Large intestine (tissue), 3 donors: Measurements from ENCODE around the gene GPR101. TPM values are rescaled to one million over a fixed set of nuclear protein-coding genes. Genes with fewer than 3 reads are reported as not detected.
"Not testable (repeated sequence)": the region's sequence is repeated elsewhere in the genome, so short reads cannot be mapped to it uniquely, and the experiment has no call there.

ENCODE experiments used
- DNase-seq, 2 donors: peaks; one replicate each; pipeline versions ENCODE4 v3.0.0 to v3.0.0-alpha.2; 2013
- H3K27ac ChIP-seq: one replicate; pipeline ENCODE4 v1.5.1; 2013; ENCODE audit warnings: low read length
- H3K27me3 ChIP-seq: 2 replicates; pipeline ENCODE4 v1.6.1; 2013; ENCODE audit warnings: low read length; ENCODE audit not compliant: control insufficient read depth, insufficient read depth
- H3K36me3 ChIP-seq: 2 replicates; pipeline ENCODE4 v1.6.1; 2013; ENCODE audit warnings: low read length; ENCODE audit not compliant: control insufficient read depth, insufficient read depth
- H3K4me1 ChIP-seq: one replicate; pipeline ENCODE4 v1.6.1; 2013; ENCODE audit warnings: low read length; ENCODE audit not compliant: control insufficient read depth, insufficient read depth
- H3K4me3 ChIP-seq: one replicate; pipeline ENCODE4 v1.5.1; 2013; ENCODE audit warnings: low read length
- H3K9me3 ChIP-seq: one replicate; pipeline ENCODE4 v1.6.1; 2013; ENCODE audit warnings: mild to moderate bottlenecking, low read depth, low read length, moderate library complexity; ENCODE audit not compliant: control insufficient read depth
- WGBS: methylation state at CpG from one replicate; pipeline ENCODE4 v1.1.5; 2013; ENCODE audit warnings: low lambda C conversion rate; ENCODE audit not compliant: insufficient coverage; 5-methylcytosine and 5-hydroxymethylcytosine counted together
- polyA plus RNA-seq: library from polyadenylated mRNA; unstranded; fragments of 120-200 nt; gene quantifications from one replicate; pipeline ENCODE4 v1.2.1, GENCODE V29; 2013

Gene GPR101
- polyA plus RNA-seq, 1 donor = not detected

- H3K4me1 ChIP-seq = no peaks in the 10 kb centered on the region
- H3K27ac ChIP-seq = no peak overlapping the region
- no peaks in the 10 kb centered on the region for H3K36me3 ChIP-seq
- no peaks in the 10 kb centered on the region for H3K9me3 ChIP-seq
- no peak overlapping the region for H3K4me3 ChIP-seq
- DNase-seq = no peak
- WGBS = 20% methylated on average over 1 of the region's 5 CpGs
- H3K27me3 ChIP-seq = peaks cover 25% of the 10 kb centered on the region
Observed at GRCh38 chrX:137025930-137026329, 7.9 kb downstream of the GPR101 start.

DNA sequence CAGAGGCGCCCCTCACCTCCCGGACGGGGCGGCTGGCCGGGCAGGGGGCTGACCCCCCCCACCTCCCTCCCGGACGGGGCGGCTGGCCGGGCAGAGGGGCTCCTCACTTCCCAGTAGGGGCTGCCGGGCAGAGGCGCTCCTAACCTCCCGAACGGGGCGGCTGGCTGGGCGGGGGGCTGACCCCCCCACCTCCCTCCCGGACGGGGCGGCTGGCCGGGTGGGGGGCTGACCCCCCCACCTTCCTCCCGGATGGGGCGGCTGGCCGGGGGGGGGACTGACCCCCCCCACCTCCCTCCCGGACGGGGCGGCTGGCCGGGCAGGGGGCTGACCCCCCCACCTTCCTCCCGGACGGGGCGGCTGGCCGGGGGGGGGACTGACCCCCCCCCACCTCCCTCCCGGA, 33.6 kb downstream of the GPR101 start:
- not testable (repeated sequence) for H3K27ac ChIP-seq, H3K4me3 ChIP-seq, H3K4me1 ChIP-seq, H3K27me3 ChIP-seq, H3K9me3 ChIP-seq, DNase-seq, H3K36me3 ChIP-seq
- WGBS = no CpG with 5 or more reads among the region's 31 CpGs

DNA sequence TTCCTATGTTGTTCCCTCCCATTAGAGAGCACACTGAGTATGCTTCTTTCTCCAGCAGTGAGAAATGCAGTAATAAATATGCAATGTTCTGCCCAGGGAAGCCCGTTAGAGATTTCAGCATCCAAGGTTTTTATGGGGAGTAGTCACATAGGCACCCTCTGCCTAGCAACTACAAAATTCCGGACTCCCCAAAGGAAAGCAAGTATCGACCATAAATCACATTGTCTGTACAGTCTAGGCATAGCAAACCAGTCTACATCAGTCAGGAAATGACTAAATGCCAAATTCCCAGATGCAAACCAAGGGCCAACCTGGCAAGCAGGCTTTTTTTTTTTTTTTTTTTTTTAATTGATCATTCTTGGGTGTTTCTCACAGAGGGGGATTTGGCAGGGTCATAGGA, 34.8 kb downstream of the GPR101 start:
- WGBS = no CpG with 5 or more reads among the region's 3 CpGs
- Histone ChIP-seq H3K27ac (no peak overlapping the region), H3K36me3 (no peaks in the 10 kb centered on the region), H3K9me3 (peaks cover 5% of the 10 kb centered on the region), H3K27me3 (no peaks in the 10 kb centered on the region), H3K4me1 (no peaks in the 10 kb centered on the region), H3K4me3 (no peak overlapping the region)
- DNase-seq = no peak

Other genes starting within 250 kb of the GPR101 start
- 255 TPM for gene RBMX, start 153.3 kb downstream of the GPR101 start, polyA plus RNA-seq